ENCODE measurements around the gene ITGAL. TPM values are rescaled to one million over a fixed set of nuclear protein-coding genes. Genes with fewer than 3 reads are reported as not detected.

The ITGAL gene
- total RNA-seq, result 0.04 TPM in 1 of 2 replicates, not detected in the other

GRCh38 chr16:30472328-30472942 lies at the start of gene ITGAL:
Gene ITGAL, plus strand, starts transcription at chr16:30472742. Its CDS starts 96 bp downstream, at chr16:30472838.
- DNase-seq (ENCODE audit: low read depth), result no peak
- no peak within 1 kb of the TSS for H3K4me3 ChIP-seq (ENCODE audit: low read depth, low read length)
- peaks cover 26% of the 10 kb centered on the region for H3K27me3 ChIP-seq (ENCODE audit: control insufficient read depth, insufficient read depth, low read length)
- TF ChIP-seq CTCF (IDR thresholded peaks at IDR 0.05; ENCODE audit: insufficient read depth, low read length, poor library complexity, severe bottlenecking), result no peak
- no peaks in the 10 kb centered on the region for H3K36me3 ChIP-seq (ENCODE audit: control insufficient read depth, insufficient read depth, low read length)

GRCh38 chr16:30428055-30428454 lies 44.5 kb upstream of the ITGAL start:
- DNase-seq (ENCODE audit: low read depth), result no peak
- Histone ChIP-seq H3K4me3 (ENCODE audit: low read depth, low read length) (no peak overlapping the region), H3K36me3 (ENCODE audit: control insufficient read depth, insufficient read depth, low read length) (no peaks in the 10 kb centered on the region), H3K27me3 (ENCODE audit: control insufficient read depth, insufficient read depth, low read length) (no peaks in the 10 kb centered on the region)
- TF ChIP-seq CTCF (IDR thresholded peaks at IDR 0.05; ENCODE audit: insufficient read depth, low read length, poor library complexity, severe bottlenecking), result no peak

GRCh38 chr16:30429418-30429677 lies 43.2 kb upstream of the ITGAL start:
- no peaks in the 10 kb centered on the region for H3K36me3 ChIP-seq (ENCODE audit: control insufficient read depth, insufficient read depth, low read length)
- peak overlapping the region; percentile 56 for H3K4me3 ChIP-seq (ENCODE audit: low read depth, low read length)
- H3K27me3 ChIP-seq (ENCODE audit: control insufficient read depth, insufficient read depth, low read length), result no peaks in the 10 kb centered on the region
- no peak for DNase-seq (ENCODE audit: low read depth)
- no peak for TF ChIP-seq CTCF (IDR thresholded peaks at IDR 0.05; ENCODE audit: insufficient read depth, low read length, poor library complexity, severe bottlenecking)

GRCh38 chr16:30429678-30430427 lies 42.7 kb upstream of the ITGAL start, which contains the start of gene DCTPP1:
Gene DCTPP1, minus strand, starts transcription at chr16:30430030. Its CDS starts 50 bp downstream, at chr16:30429980.
- Histone ChIP-seq H3K4me3 (ENCODE audit: low read depth, low read length) (peak within 1 kb of the TSS; percentile 56), H3K36me3 (ENCODE audit: control insufficient read depth, insufficient read depth, low read length) (no peaks in the 10 kb centered on the region), H3K27me3 (ENCODE audit: control insufficient read depth, insufficient read depth, low read length) (no peaks in the 10 kb centered on the region)
- peak; percentile 98 for DNase-seq (ENCODE audit: low read depth)
- TF ChIP-seq CTCF (IDR thresholded peaks at IDR 0.05; ENCODE audit: insufficient read depth, low read length, poor library complexity, severe bottlenecking), result peak; percentile 85

- DNase-seq (ENCODE audit: low read depth), result no peak
- Histone ChIP-seq H3K4me3 (ENCODE audit: low read depth, low read length) (peak overlapping the region; percentile 1), H3K36me3 (ENCODE audit: control insufficient read depth, insufficient read depth, low read length) (no peaks in the 10 kb centered on the region), H3K27me3 (ENCODE audit: control insufficient read depth, insufficient read depth, low read length) (no peaks in the 10 kb centered on the region)
- TF ChIP-seq CTCF (IDR thresholded peaks at IDR 0.05; ENCODE audit: insufficient read depth, low read length, poor library complexity, severe bottlenecking), result no peak
Observed at GRCh38 chr16:30430428-30430970, 42.0 kb upstream of the ITGAL start.

All from kidney epithelial cell (primary cell).